ENCODE results near the gene ABRAXAS1.
A peak's percentile ranks its signal among the peaks of the same experiment; 100 is the strongest.

The ABRAXAS1 gene

DNA sequence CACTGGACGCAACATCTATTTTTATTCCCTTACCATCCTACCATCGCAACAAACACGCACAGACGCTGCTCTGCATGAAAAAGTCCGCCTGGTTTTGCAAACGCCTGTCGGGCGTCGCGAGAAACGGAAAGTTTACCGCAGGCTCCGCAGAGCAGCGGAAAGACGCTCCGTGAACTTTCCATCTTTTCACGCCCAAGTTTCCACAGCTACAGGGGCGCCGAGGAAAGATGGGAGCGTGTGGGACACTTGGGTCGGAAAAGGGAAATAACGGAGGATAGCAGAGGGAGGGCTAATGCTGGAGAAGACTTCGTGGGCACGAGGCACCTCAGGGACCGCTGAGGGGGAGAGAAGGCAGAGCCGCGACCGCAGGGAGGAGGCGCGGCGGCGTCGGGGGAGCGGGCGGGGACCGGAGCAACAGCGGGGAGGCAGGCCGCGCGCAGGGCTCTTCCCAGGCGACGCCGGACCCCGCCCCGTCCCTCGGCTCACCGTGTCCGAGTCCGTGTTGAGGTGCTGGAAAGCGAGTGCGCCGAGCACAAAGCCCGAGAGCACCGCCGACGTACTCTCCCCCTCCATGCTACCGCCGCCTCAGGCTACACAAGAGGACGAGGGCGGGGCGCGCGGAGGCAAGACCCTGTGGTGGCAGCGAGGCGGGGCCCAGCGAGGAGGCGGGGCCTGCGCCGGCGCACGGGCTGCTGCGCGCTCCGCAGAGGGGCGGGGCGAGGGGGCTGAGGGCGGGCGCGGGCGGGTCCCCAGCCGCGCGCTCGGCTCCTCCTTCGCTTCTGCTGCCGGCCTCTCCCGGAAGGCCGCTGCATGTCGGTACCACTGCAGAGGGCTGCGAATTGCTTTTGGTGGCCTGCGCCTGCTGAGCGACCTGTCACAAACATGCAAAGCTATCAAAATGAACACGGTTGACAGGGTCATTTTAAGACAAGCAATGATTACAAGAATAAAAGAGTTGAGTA, at the start of gene ABRAXAS1:
ABRAXAS1 (minus strand) TSS at position 601 of the 962 bp plus-strand sequence; CDS start at position 573, 28 bp downstream.
- TF ChIP-seq, protein P1, sequence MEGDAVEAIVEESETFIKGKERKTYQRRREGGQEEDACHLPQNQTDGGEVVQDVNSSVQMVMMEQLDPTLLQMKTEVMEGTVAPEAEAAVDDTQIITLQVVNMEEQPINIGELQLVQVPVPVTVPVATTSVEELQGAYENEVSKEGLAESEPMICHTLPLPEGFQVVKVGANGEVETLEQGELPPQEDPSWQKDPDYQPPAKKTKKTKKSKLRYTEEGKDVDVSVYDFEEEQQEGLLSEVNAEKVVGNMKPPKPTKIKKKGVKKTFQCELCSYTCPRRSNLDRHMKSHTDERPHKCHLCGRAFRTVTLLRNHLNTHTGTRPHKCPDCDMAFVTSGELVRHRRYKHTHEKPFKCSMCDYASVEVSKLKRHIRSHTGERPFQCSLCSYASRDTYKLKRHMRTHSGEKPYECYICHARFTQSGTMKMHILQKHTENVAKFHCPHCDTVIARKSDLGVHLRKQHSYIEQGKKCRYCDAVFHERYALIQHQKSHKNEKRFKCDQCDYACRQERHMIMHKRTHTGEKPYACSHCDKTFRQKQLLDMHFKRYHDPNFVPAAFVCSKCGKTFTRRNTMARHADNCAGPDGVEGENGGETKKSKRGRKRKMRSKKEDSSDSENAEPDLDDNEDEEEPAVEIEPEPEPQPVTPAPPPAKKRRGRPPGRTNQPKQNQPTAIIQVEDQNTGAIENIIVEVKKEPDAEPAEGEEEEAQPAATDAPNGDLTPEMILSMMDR (IDR thresholded peaks at IDR 0.05; ENCODE audit: extremely low read depth, missing control alignments), result no peak
- DNase-seq (ENCODE audit: low spot score), result peak; percentile 99

DNA sequence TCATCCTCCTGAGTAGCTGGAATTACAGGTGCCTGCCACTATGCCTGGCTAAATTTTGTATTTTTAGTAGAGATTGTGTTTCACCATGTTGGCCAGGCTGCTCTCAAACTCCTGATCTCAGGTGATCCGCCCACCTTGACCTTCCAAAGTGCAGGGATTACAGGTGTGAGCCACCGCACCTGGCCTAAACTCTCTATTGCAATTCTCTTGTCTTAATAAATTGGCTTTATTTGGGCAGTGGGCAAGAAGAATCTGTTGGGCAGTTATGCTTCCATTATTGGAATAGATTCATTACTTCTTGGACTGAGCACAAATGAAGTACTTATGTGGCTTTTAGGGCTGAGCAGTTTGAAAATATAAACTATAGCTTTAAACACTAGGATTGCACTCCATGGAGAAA, 42.8 kb upstream of the ABRAXAS1 start:
- TF ChIP-seq, protein P1 (IDR thresholded peaks at IDR 0.05; ENCODE audit: extremely low read depth, missing control alignments), result no peak
- no peak for DNase-seq (ENCODE audit: low spot score)

GRCh38 chr4:83522239-83522638, 37.3 kb upstream of the ABRAXAS1 start:
- no peak for DNase-seq (ENCODE audit: low spot score)
- TF ChIP-seq, protein P1 (IDR thresholded peaks at IDR 0.05; ENCODE audit: extremely low read depth, missing control alignments), result no peak

GRCh38 chr4:83516042-83516772, 31.3 kb upstream of the ABRAXAS1 start:
- no peak for DNase-seq (ENCODE audit: low spot score)
- TF ChIP-seq, protein P1 (IDR thresholded peaks at IDR 0.05; ENCODE audit: extremely low read depth, missing control alignments), result no peak

DNA sequence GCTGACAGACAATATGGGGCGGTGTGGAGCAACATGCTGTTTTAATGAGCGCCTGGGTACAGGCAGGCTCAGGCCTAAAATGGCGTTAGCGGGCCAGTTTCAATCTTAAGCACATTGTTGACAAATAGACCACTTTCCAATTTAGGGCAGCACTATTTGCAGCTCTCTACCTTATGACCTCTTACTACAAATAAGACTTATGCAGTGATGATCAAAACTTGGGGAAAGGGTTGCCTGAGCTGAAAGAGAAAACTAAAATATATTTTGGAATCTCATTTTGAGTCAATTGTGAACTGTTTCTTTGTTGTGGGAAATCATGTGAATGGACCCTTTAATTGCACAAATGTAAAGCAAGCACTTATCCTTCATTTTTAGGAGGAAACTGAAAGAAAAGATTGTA, 25.5 kb upstream of the ABRAXAS1 start:
- TF ChIP-seq, protein P1 (IDR thresholded peaks at IDR 0.05; ENCODE audit: extremely low read depth, missing control alignments), result no peak

DNA sequence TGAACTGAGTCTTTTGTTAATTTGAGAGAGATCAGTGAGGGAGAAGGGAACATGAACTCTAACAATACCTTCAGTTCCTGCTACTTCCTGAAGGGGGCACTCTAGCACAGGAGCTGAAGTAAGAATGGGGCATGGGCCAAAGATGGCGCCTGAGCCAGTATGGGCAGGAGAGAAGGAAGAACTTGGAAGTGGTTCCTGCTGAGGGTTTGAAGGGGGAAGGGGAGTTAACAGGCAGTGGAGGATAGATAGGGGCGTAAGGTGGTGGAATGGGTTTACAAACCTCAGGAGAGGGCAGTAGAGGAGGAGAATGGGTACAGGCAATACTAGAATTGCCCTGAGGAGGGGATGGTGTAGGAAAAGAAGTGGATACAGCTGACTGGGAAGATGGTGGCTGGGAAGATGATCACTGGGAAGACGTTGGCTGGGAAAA, 24.3 kb upstream of the ABRAXAS1 start:
- peak; percentile 42 for DNase-seq (ENCODE audit: low spot score)
- TF ChIP-seq, protein P1 (IDR thresholded peaks at IDR 0.05; ENCODE audit: extremely low read depth, missing control alignments), result peak; percentile 48

More for the DNA sequence above, 25.5 kb upstream of the ABRAXAS1 start:
- no peak for DNase-seq (ENCODE audit: low spot score)

DNA sequence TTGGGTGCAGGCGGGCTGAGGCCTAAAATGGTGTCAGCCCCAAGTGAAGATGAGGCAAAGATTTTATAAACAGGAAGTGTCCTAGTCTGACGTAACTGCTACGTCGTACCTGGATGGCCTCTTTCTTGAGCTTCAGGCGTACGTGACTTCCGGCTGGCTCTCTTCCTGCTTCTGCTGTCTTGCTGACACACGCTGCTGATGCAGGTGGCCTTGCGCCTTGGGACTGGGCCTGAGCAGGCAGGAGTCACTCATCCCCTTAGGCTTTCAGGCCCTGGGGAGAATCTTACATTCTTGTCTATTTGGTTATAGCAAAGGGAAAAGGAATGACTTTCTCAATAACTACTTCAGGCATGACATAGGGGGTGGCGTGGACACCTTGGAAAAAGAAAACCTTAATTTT, 20.1 kb upstream of the ABRAXAS1 start:
- TF ChIP-seq, protein P1 (IDR thresholded peaks at IDR 0.05; ENCODE audit: extremely low read depth, missing control alignments), result no peak
- DNase-seq (ENCODE audit: low spot score), result no peak
